Glomerular visceral epithelial cell (primary cell): Measurements from ENCODE around the gene CCDC184.

Source experiments
- DNase-seq: peaks from one replicate; pipeline ENCODE4 v3.0.0-alpha.2; 2016; ENCODE audit errors: extremely low spot score

Gene CCDC184

GRCh38 chr12:48179466-48179865 lies 4.0 kb upstream of the CCDC184 start:
- DNase-seq, result no peak

GRCh38 chr12:48180424-48180823 lies 3.0 kb upstream of the CCDC184 start:
- DNase-seq, result no peak

GRCh38 chr12:48180857-48181495 lies 2.5 kb upstream of the CCDC184 start:
- no peak for DNase-seq

DNA sequence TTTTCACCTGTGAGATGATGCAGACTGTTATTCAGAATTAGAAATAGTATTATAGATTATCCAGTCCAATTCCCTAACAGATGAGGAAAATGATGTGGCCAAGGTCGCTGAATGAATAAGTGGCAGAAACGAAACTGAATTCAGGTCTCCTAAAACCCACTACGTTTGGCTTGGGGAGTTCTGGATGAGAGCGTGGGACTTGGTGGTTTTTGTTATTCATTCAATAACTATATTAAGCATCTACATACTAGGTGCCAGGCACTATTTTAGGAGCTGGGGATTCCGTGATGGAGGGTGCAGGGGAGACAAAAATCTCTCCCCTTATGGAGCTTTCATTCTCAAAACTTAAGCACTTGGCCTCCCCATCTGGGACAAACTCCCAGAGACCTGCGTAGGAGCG lies 813 bp upstream of the CCDC184 start:
- no peak for DNase-seq

GRCh38 chr12:48183876-48184548 lies 568 bp downstream of the CCDC184 start:
- no peak for DNase-seq

- no peak for DNase-seq
Measured at GRCh38 chr12:48184549-48184922, 1.1 kb downstream of the CCDC184 start.

GRCh38 chr12:48185181-48185919 lies 1.9 kb downstream of the CCDC184 start:
- no peak for DNase-seq

DNA sequence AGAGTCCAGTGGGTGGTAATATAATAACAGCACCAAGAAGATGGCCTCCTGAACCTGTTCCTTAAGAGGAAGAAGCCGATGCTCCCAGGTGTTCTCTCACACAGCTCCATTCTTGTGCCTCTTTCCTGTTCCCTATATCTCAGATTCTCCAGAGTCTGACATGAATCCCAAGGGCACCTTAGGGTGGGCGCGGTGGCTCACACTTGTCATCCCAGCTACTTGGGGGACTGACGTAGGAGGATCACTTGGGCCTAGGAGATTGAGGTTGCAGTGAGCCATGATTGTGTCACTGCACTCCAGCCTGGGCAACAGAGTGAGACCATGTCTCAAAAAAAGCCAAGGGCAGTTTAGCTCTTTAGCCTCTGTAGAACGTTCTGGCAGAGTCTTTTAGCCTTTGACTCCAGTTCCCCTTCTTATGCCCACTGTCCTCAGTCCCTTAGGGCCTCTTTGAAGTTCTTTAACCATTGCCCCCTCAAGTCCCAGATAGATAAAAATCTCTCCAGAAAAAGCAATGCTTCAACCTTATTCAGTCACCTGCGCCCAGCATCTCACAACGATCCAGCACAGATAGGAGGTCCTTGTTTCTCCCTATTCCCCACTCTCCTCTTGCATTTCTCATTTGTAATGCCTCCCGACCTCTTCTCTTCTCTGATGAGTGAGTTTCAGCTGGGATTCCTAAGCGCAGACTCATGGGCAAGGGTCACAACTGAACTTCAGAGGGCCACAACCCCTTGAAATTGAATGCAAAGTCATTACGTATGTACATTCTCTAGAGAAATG lies 4.7 kb downstream of the CCDC184 start:
- no peak for DNase-seq

DNA sequence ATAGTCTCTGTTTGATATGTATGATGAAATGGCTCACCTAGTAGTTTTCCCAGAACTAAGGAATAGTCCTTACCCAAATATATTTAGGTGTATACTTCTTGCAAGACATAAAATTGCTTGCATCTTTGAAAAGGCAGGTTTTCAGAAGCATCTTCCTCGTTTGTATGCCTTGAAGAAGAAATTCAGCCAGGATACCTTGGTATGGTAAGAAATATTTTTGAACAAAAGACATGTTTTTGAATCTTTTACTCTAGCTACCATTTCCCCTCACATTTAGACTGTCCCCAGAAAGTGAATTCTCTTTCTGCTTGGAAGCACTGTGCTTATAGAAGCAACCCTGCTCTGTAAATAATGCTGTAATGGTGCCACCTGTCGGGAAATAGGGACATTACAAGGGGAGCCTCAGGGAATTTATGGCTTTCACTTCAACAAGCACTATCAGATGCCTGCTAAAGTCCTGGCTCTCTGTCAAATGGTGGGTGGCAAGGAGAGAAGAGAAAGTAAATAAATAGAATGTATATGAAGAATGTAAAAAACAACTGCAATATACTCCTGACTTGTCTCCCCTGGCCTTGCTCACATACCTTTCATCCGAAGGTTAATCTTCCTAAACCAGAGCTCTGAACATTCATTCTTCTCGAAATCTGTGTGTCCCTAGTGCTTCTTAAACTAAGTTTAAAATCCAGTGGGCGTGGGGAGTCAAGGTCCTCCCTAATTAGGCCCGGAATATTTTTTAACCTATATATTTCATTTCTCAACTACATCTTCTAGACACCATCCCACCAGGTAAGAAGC lies 6.1 kb downstream of the CCDC184 start:
- peak; percentile 63 for DNase-seq

- no peak for DNase-seq
Measured at GRCh38 chr12:48191096-48191495, 7.7 kb downstream of the CCDC184 start.

DNA sequence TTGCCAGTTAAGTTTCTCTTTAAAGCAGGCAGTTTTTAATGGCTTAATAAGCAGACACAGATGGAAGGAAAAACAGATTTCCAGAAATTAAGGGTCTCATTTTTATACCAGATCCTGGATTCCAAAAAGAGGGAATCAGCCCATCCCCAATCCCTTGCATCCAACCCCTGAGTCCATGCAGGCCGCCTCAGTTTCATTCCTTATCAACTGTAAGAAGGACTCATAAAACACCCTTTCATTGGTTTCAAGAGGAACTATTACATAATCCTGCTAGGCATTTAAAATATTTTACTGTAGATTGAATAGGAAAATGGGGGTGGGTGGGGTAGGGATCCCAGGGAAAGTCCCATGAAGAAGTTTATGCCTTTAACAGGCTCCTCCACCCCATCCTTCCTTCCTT lies 9.4 kb downstream of the CCDC184 start:
- DNase-seq, result no peak

- no peak for DNase-seq
Measured at GRCh38 chr12:48193623-48194022, 10.2 kb downstream of the CCDC184 start.

DNA sequence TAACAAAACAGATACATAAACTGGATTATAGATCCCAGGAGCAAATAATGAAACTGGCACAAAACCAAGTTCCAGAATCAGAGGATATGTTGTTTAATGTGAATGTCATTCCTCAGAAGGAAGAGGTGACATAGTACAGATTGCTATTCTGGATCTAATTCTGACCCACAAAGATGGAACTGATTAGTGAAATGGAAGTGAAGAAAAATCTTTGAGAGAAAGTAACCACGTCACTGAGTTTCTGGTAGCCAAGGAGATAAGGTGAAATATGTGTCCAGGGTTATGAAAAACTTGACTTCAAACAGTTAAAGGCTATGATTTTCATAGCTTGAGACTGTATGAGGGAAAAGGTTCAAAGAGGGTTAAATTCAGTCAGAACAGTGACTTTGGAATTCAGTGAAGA lies 11.4 kb downstream of the CCDC184 start:
- no peak for DNase-seq

DNA sequence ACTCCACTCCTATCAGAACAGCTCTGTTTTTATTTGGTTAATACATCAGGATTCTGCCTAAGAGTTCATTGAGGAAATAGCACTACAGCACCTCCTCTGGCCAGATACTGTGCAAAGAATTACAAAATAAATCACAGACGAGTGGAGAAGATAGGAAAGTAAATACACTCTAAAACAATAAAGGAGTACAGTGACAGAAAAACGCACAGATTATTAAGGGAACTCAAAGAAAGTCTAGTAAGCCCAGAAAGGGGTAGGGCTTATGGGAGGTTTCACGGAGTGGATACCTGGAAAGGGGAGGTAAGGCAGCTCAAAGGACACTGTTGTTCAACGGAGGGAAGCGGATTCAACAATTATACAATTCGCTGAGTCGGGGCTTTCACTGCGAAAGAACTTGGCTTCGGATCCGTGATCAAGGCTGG lies 14.1 kb downstream of the CCDC184 start:
- peak; percentile 8 for DNase-seq

- peak; percentile 81 for DNase-seq
Measured at GRCh38 chr12:48197971-48198671, 14.7 kb downstream of the CCDC184 start.

DNA sequence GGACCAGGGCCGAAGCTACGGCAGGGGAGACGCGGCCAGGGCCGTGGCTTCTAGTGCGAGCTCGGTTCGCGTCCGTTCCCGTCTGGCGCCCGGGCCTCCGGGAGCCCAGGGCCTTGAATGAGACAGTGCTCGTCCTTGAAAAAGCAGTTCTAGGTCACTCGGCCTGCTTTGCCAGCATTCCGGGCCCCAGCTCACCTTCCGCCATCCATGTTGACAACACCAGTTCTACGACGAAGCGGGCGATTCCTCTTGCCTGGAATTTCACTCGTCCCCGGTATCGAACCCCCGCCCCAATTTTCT lies 15.2 kb downstream of the CCDC184 start:
- no peak for DNase-seq

GRCh38 chr12:48198985-48199384 lies 15.5 kb downstream of the CCDC184 start:
- no peak for DNase-seq

DNA sequence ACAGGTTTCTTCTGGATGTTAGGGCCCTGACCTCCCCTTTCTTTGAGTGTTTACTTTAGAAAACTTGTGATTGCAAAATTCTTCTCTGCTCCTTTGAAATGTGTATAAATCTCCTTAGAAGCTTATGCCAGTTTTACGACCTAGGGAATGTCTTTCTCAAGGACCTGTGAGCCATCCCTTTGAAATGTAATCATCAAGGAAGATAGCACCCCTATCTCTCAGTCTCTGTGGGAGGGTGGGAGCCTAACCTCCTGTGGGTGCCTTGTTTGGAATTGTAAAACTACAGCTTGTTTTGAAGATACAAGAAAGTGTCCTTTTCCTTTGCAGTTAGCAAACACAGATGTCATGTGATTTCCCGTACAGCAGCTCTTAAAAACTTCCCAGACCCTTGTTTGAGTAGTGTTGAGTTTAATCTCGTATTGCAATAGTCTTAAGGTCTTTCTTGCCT lies 16.4 kb downstream of the CCDC184 start:
- no peak for DNase-seq

- no peak for DNase-seq
Measured at GRCh38 chr12:48201091-48201490, 17.6 kb downstream of the CCDC184 start.

DNA sequence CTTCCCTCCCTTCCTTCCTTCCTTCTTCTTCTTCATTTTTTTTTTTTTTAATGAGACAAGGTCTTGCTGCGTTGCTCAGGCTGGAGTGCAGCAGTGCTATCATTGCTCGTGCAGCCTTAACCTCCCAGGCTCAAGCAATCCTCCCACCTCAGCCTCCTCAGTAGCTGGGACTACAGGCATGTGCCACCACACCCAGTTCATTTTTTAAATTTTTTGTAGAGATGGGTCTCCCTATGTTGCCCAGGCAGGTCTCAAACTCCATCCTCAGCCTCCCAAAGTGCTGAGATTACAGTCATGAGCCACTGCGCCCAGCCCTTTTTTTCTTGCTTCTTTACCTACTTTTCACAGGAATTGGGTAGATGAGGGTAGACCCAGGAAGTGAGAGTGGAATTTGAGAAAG lies 18.1 kb downstream of the CCDC184 start:
- DNase-seq, result no peak

DNA sequence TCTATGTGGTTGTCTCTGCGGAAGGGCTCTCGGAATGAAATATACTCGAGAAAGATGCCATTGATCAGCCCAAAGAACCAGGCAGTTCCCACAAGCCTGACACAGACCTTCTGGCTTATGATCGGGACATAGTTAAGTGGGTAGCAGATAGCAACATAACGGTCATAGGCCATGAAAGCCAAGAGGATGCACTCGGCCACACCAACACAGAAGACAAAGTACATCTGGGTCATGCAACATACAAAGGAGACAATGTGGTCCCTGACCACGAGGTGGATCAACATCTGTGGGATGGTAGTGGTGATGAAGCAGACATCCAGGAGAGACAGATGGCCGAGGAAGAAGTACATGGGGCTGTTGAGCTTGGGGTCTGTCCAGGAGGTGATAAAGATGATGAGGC lies 19.3 kb downstream of the CCDC184 start:
- DNase-seq, result no peak
